GM12878 (cell line): ENCODE measurements around the gene CASS4. TPM values are rescaled to one million over a fixed set of nuclear protein-coding genes. Genes with fewer than 3 reads are reported as not detected.

ENCODE experiments used
- ATAC-seq: fragments of 200-7000 bp; cut with Tn5 transposase; 3 replicates; pipeline ENCODE4 v1.9.1; 2020; ENCODE audit warnings: mild to moderate bottlenecking, moderate library complexity
- BruUV-seq: library from RNA; stranded (reverse); fragments of 400-500 nt; replicated peaks from 2 replicates; lab custom pipeline; 2021; lab: Mats Ljungman, UMichigan
- CTCF ChIA-PET: fragments of 300-600 bp; sonication (Branson Sonifier 250); formaldehyde crosslinking; extraction: SDS; loops from one replicate; lab custom pipeline; 2021; ENCODE audit warnings: inconsistent platforms; lab: Yijun Ruan, JAX
- POLR2A ChIA-PET: fragments of 350-600 bp; formaldehyde crosslinking; extraction: SDS; loops from one replicate; lab custom pipeline; 2021; ENCODE audit warnings: inconsistent platforms; lab: Charles Lee
- RAD21 ChIA-PET: fragments of 300-600 bp; sonication (Branson Sonifier 250); formaldehyde crosslinking; loops from one replicate; lab custom pipeline; 2023; ENCODE audit warnings: antibody characterized with exemption; ENCODE audit not compliant: unreplicated experiment; lab: Charles Lee
- SMC1A ChIA-PET: fragments of 300-600 bp; sonication (Branson Sonifier 250); formaldehyde crosslinking; loops from one replicate; lab custom pipeline; 2023; ENCODE audit not compliant: unreplicated experiment, uncharacterized antibody; lab: Charles Lee
- DNase-seq: peaks from one replicate; pipeline ENCODE4 v3.0.0-alpha.2; 2011; ENCODE audit warnings: low read depth, low spot score
- FAIRE-seq: peaks from 3 replicates; lab custom pipeline; 2011; peaks lifted over from hg19 to GRCh38; lab: Jason Lieb, UNC
- H2AFZ ChIP-seq: 2 replicates; pipeline ENCODE4 v1.6.0; 2011; ENCODE audit warnings: low read depth, low read length, control low read depth; ENCODE audit not compliant: control insufficient read depth
- H3K27ac ChIP-seq: 2 replicates; pipeline ENCODE4 v1.5.1; 2011; ENCODE audit warnings: control low read depth; ENCODE audit not compliant: control insufficient read depth, insufficient read depth
- H3K27me3 ChIP-seq, 2 experiments: replicated peaks in 1 of 2; 2 replicates each; pipeline versions ENCODE4 v1.6.0 to v1.6.1; 2011; ENCODE audit warnings: low read length in 1 of 2; ENCODE audit not compliant: control insufficient read depth in 2 of 2, insufficient read depth in 2 of 2
- H3K36me3 ChIP-seq, 2 experiments: 2 replicates each; pipeline ENCODE4 v1.5.1; 2011; ENCODE audit warnings: low read length in 1 of 2; ENCODE audit not compliant: control insufficient read depth in 2 of 2, insufficient read depth in 2 of 2
- H3K4me1 ChIP-seq: 2 replicates; pipeline ENCODE4 v1.6.1; 2011; ENCODE audit warnings: mild to moderate bottlenecking, low read length, moderate library complexity, mixed read lengths; ENCODE audit not compliant: control insufficient read depth, insufficient read depth
- H3K4me2 ChIP-seq: 2 replicates; pipeline ENCODE4 v1.6.0; 2011; ENCODE audit warnings: control low read depth; ENCODE audit not compliant: control insufficient read depth, insufficient read depth
- H3K4me3 ChIP-seq: fragments of 200-600 bp; sonication (generic); 2 replicates; pipeline ENCODE4 v1.5.1; 2016
- H3K79me2 ChIP-seq: 2 replicates; pipeline ENCODE4 v1.6.0; 2011; ENCODE audit warnings: low read length; ENCODE audit not compliant: control insufficient read depth, insufficient read depth
- H3K9ac ChIP-seq: 2 replicates; pipeline ENCODE4 v1.8.0; 2011; ENCODE audit warnings: low read length, control low read depth, mixed read lengths; ENCODE audit not compliant: control insufficient read depth, insufficient read depth
- H3K9me3 ChIP-seq: replicated peaks from 3 replicates; pipeline ENCODE4 v1.5.1; 2011; ENCODE audit warnings: mild to moderate bottlenecking, low read length; ENCODE audit not compliant: control insufficient read depth, insufficient read depth
- H4K20me1 ChIP-seq: 2 replicates; pipeline ENCODE4 v1.6.0; 2011; ENCODE audit not compliant: control insufficient read depth, insufficient read depth
- ATF3 ChIP-seq: IDR thresholded peaks from 2 replicates; pipeline ENCODE4 v1.6.1; 2011; ENCODE audit warnings: low read depth, mild to moderate bottlenecking, low read length, moderate library complexity, borderline replicate concordance; ENCODE audit errors: extremely low read depth
- DPF2 ChIP-seq: fragments of 450-650 bp; IDR thresholded peaks from 2 replicates; pipeline ENCODE4 v1.6.1; 2017; ENCODE audit warnings: mild to moderate bottlenecking
- IRF4 ChIP-seq: IDR thresholded peaks from 2 replicates; pipeline ENCODE4 v1.6.1; 2011; ENCODE audit warnings: low read depth, low read length
- PAX5 ChIP-seq: IDR thresholded peaks from 2 replicates; pipeline ENCODE4 v1.6.1; 2011; ENCODE audit warnings: low read depth, low read length, borderline replicate concordance
- TBL1XR1 ChIP-seq: IDR thresholded peaks from 2 replicates; pipeline ENCODE4 v1.6.1; 2012; ENCODE audit warnings: low read depth, low read length, improper control_type of control experiment
- ZNF592 ChIP-seq: fragments of 450-650 bp; IDR thresholded peaks from 2 replicates; pipeline ENCODE4 v1.6.1; 2017; ENCODE audit warnings: mild to moderate bottlenecking, moderate library complexity
- WGBS: methylation state at CpG from one replicate; pipeline ENCODE4 v1.1.6; 2016; ENCODE audit warnings: low lambda C conversion rate; ENCODE audit not compliant: insufficient replicate concordance, insufficient coverage; ENCODE audit errors: missing lambda C conversion rate; 5-methylcytosine and 5-hydroxymethylcytosine counted together
- in situ Hi-C: fragments of 300-500 bp; cut with MboI; formaldehyde crosslinking; loops from 9 replicates; pipeline ENCODE4 v1.14.3; 2018; ENCODE audit warnings: mixed read lengths
- intact Hi-C: fragments of 100-400 bp; cut with micrococcal nuclease; formaldehyde crosslinking; loops from one replicate; pipeline ENCODE4 v1.14.2; 2022; ENCODE audit not compliant: unreplicated experiment
- polyA plus RNA-seq, 11 experiments: library from polyadenylated mRNA; depleted of rRNA in 4 of 11; unstranded in 6 of 11; stranded (reverse) in 5 of 11; fragments of >200 nt; fragmentation: Nextera tagmentation in 4 of 11; fragmentation: Illumina TruSeq in 1 of 11; extraction: Ambion mirVana in 4 of 11; extraction: Trizol in 1 of 11; gene quantifications; 1 replicate in 1 of 11; 2 replicates in 10 of 11; pipeline versions ENCODE4 v1.2.1 to v1.2.3, GENCODE V29; 2011 to 2016; ENCODE audit warnings: inconsistent platforms in 2 of 11, missing spikeins in 2 of 11, low read depth in 1 of 11
- total RNA-seq, 4 experiments: library from RNA; depleted of rRNA in 3 of 4; stranded (reverse); fragments of >200 nt in 3 of 4; fragmentation: Illumina TruSeq in 1 of 4; extraction: Trizol in 1 of 4; gene quantifications; 2 replicates each; pipeline versions ENCODE4 v1.2.1 to v1.2.3, GENCODE V29; 2013 to 2021
- TF ChIP-seq, protein P1 (sequence below): fragments of 450-650 bp; IDR thresholded peaks from 2 replicates; pipeline ENCODE4 v1.6.1; 2017; ENCODE audit warnings: low read depth, mild to moderate bottlenecking, moderate library complexity
- TF ChIP-seq, protein P2 (sequence below): IDR thresholded peaks from 2 replicates; pipeline ENCODE4 v1.6.1; 2012; ENCODE audit warnings: improper control_type of control experiment, low read depth, low read length; ENCODE audit not compliant: insufficient replicate concordance
- TF ChIP-seq, protein P3 (sequence below): IDR thresholded peaks from 2 replicates; pipeline ENCODE4 v1.6.1; 2012; ENCODE audit warnings: low read length, inconsistent platforms

The CASS4 gene
- total and polyA plus RNA-seq, 10 of the 15 experiments (the other 5 are each of a cell fraction or from before 2014, with no cell fraction given), result 0.04 to 0.24 (median 0.11) TPM; not detected in 1

GRCh38 chr20:56454754-56455153 lies 42.7 kb downstream of the CASS4 start:
- 30% methylated on average over 7 of the region's 7 CpGs for WGBS
- DNase-seq (no peak), ATAC-seq (peak; percentile 89), FAIRE-seq (no peak)
- ChIA-PET CTCF (interaction anchor here (0.9 to 2.9 kb wide), 6 partner anchors 9 to 57 kb away, joined by 3 to 11 read pairs (median 5); partner anchors contain the start of gene CASS4), POLR2A (interaction anchor here (1.2 to 4.3 kb wide), 3 partner anchors 11 to 14 kb away, joined by 4 to 20 read pairs (median 11); no protein-coding TSS in a partner anchor), RAD21 (interaction anchor here (0.5 to 2.2 kb wide), 3 partner anchors 12 to 43 kb away, joined by 3 to 10 read pairs (median 8); partner anchors contain the start of gene CASS4), SMC1A (interaction anchor here (0.6 to 3.6 kb wide), 8 partner anchors 10 to 59 kb away, joined by 3 to 21 read pairs (median 4); partner anchors contain the start of gene RTF2)
- H3K4me1 ChIP-seq, result peaks cover 23% of the 10 kb centered on the region
- no peaks in the 10 kb centered on the region for H3K36me3 ChIP-seq
- no TSS peak for BruUV-seq
- H4K20me1 ChIP-seq, result no peaks in the 10 kb centered on the region
- no peaks in the 10 kb centered on the region for H3K27me3 ChIP-seq
- intact Hi-C loops (no loop called here), in situ Hi-C loops (no loop called here)
- peak overlapping the region; percentile 52 for H2AFZ ChIP-seq
- no peaks in the 10 kb centered on the region for H3K9me3 ChIP-seq
- H3K4me3 ChIP-seq, result 0 out of 2 replicates have a peak overlapping the region, but pooled peaks have one; percentile 28
- H3K9ac ChIP-seq, result no peak overlapping the region
- peak overlapping the region; percentile 66 for H3K4me2 ChIP-seq
- H3K27ac ChIP-seq, result peak overlapping the region; percentile 65
- H3K79me2 ChIP-seq, result no peaks in the 10 kb centered on the region
- peak; percentile 71 for TF ChIP-seq DPF2
- no peak for TF ChIP-seq PAX5
- TF ChIP-seq IRF4, result peak; percentile 85; the same call in 1 of the 2 replicates
- TF ChIP-seq ZNF592, result no peak
- TF ChIP-seq, protein P1, sequence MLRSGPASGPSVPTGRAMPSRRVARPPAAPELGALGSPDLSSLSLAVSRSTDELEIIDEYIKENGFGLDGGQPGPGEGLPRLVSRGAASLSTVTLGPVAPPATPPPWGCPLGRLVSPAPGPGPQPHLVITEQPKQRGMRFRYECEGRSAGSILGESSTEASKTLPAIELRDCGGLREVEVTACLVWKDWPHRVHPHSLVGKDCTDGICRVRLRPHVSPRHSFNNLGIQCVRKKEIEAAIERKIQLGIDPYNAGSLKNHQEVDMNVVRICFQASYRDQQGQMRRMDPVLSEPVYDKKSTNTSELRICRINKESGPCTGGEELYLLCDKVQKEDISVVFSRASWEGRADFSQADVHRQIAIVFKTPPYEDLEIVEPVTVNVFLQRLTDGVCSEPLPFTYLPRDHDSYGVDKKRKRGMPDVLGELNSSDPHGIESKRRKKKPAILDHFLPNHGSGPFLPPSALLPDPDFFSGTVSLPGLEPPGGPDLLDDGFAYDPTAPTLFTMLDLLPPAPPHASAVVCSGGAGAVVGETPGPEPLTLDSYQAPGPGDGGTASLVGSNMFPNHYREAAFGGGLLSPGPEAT, result peak; percentile 21; the same call in 1 of the 2 replicates
- no peak for TF ChIP-seq ATF3
- TF ChIP-seq, protein P2, sequence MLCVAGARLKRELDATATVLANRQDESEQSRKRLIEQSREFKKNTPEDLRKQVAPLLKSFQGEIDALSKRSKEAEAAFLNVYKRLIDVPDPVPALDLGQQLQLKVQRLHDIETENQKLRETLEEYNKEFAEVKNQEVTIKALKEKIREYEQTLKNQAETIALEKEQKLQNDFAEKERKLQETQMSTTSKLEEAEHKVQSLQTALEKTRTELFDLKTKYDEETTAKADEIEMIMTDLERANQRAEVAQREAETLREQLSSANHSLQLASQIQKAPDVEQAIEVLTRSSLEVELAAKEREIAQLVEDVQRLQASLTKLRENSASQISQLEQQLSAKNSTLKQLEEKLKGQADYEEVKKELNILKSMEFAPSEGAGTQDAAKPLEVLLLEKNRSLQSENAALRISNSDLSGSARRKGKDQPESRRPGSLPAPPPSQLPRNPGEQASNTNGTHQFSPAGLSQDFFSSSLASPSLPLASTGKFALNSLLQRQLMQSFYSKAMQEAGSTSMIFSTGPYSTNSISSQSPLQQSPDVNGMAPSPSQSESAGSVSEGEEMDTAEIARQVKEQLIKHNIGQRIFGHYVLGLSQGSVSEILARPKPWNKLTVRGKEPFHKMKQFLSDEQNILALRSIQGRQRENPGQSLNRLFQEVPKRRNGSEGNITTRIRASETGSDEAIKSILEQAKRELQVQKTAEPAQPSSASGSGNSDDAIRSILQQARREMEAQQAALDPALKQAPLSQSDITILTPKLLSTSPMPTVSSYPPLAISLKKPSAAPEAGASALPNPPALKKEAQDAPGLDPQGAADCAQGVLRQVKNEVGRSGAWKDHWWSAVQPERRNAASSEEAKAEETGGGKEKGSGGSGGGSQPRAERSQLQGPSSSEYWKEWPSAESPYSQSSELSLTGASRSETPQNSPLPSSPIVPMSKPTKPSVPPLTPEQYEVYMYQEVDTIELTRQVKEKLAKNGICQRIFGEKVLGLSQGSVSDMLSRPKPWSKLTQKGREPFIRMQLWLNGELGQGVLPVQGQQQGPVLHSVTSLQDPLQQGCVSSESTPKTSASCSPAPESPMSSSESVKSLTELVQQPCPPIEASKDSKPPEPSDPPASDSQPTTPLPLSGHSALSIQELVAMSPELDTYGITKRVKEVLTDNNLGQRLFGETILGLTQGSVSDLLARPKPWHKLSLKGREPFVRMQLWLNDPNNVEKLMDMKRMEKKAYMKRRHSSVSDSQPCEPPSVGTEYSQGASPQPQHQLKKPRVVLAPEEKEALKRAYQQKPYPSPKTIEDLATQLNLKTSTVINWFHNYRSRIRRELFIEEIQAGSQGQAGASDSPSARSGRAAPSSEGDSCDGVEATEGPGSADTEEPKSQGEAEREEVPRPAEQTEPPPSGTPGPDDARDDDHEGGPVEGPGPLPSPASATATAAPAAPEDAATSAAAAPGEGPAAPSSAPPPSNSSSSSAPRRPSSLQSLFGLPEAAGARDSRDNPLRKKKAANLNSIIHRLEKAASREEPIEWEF, result no peak
- TF ChIP-seq, protein P3, sequence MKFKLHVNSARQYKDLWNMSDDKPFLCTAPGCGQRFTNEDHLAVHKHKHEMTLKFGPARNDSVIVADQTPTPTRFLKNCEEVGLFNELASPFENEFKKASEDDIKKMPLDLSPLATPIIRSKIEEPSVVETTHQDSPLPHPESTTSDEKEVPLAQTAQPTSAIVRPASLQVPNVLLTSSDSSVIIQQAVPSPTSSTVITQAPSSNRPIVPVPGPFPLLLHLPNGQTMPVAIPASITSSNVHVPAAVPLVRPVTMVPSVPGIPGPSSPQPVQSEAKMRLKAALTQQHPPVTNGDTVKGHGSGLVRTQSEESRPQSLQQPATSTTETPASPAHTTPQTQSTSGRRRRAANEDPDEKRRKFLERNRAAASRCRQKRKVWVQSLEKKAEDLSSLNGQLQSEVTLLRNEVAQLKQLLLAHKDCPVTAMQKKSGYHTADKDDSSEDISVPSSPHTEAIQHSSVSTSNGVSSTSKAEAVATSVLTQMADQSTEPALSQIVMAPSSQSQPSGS, result 0 out of 2 replicates have a peak, but pooled peaks have one; percentile 29
- TF ChIP-seq TBL1XR1, result no peak
